GM12878 (cell line): ENCODE results near the gene FAF1. TPM values are rescaled to one million over a fixed set of nuclear protein-coding genes. Genes with fewer than 3 reads are reported as not detected.

Source experiments
- ATF7 ChIP-seq: fragments of 450-650 bp; IDR thresholded peaks from 2 replicates; pipeline ENCODE4 v1.6.1; 2016; ENCODE audit warnings: low read depth, mild to moderate bottlenecking
- BMI1 ChIP-seq: fragments of 450-650 bp; IDR thresholded peaks from 2 replicates; pipeline ENCODE4 v1.6.1; 2016; ENCODE audit warnings: mild to moderate bottlenecking, moderate library complexity, borderline replicate concordance
- CHD1 ChIP-seq: IDR thresholded peaks from 2 replicates; pipeline ENCODE4 v1.6.1; 2012; ENCODE audit warnings: low read depth, low read length, improper control_type of control experiment
- CHD4 ChIP-seq: fragments of 200-600 bp; sonication (generic); IDR thresholded peaks from 2 replicates; pipeline ENCODE4 v1.6.1; 2016; ENCODE audit warnings: mild to moderate bottlenecking
- E2F4 ChIP-seq: IDR thresholded peaks from 2 replicates; pipeline ENCODE4 v1.6.1; 2012; ENCODE audit warnings: low read depth, low read length, improper control_type of control experiment
- E2F8 ChIP-seq: fragments of 450-650 bp; IDR thresholded peaks from 2 replicates; pipeline ENCODE4 v1.6.1; 2018; ENCODE audit warnings: mild to moderate bottlenecking, low read depth, moderate library complexity; ENCODE audit not compliant: partially characterized antibody
- ETV6 ChIP-seq, 2 experiments: fragments of 450-650 bp in 1 of 2; IDR thresholded peaks in 1 of 2; conservative IDR thresholded peaks in 1 of 2; 2 replicates each; pipeline ENCODE4 v1.6.1; 2014; ENCODE audit warnings: antibody characterized with exemption in 1 of 2, borderline replicate concordance in 1 of 2, low read depth in 1 of 2, mild to moderate bottlenecking in 1 of 2, moderate library complexity in 1 of 2
- IRF5 ChIP-seq: fragments of 450-650 bp; IDR thresholded peaks from 2 replicates; pipeline ENCODE4 v1.6.1; 2017; ENCODE audit warnings: borderline replicate concordance
- MEF2A ChIP-seq: IDR thresholded peaks from 2 replicates; pipeline ENCODE4 v1.6.1; 2011; ENCODE audit warnings: low read depth, mild to moderate bottlenecking, low read length, moderate library complexity; ENCODE audit not compliant: insufficient read depth
- MYB ChIP-seq: fragments of 150-350 bp; IDR thresholded peaks from 2 replicates; pipeline ENCODE4 v1.6.1; 2014; ENCODE audit warnings: mild to moderate bottlenecking, low read depth, low read length, borderline replicate concordance
- NBN ChIP-seq: fragments of 450-650 bp; IDR thresholded peaks from 2 replicates; pipeline ENCODE4 v1.6.1; 2016
- NFIC ChIP-seq: IDR thresholded peaks from 2 replicates; pipeline ENCODE4 v1.6.1; 2012; ENCODE audit warnings: low read depth, mild to moderate bottlenecking, inconsistent platforms, low read length, moderate library complexity
- POLR2AphosphoS5 ChIP-seq: IDR thresholded peaks from 2 replicates; pipeline ENCODE4 v1.6.1; 2011; ENCODE audit warnings: mild to moderate bottlenecking, low read length, inconsistent platforms
- RAD51 ChIP-seq: fragments of 450-650 bp; IDR thresholded peaks from 2 replicates; pipeline ENCODE4 v1.6.1; 2016; ENCODE audit warnings: moderate library complexity, mild to moderate bottlenecking, inconsistent platforms
- RCOR1 ChIP-seq: conservative IDR thresholded peaks from 2 replicates; pipeline ENCODE4 v1.6.1; 2012; ENCODE audit warnings: low read depth, low read length, improper control_type of control experiment
- RELA ChIP-seq: fragments of 450-650 bp; IDR thresholded peaks from 2 replicates; pipeline ENCODE4 v1.8.0; 2014; ENCODE audit warnings: borderline replicate concordance; ENCODE audit not compliant: partially characterized antibody
- SKIL ChIP-seq: fragments of 450-650 bp; IDR thresholded peaks from 2 replicates; pipeline ENCODE4 v1.6.1; 2017; ENCODE audit warnings: mild to moderate bottlenecking, low read depth, inconsistent platforms; ENCODE audit not compliant: poor library complexity, severe bottlenecking
- SMAD5 ChIP-seq: IDR thresholded peaks from 2 replicates; pipeline ENCODE4 v1.6.1; 2016; ENCODE audit warnings: antibody characterized with exemption, low read depth
- SREBF1 ChIP-seq: IDR thresholded peaks from 2 replicates; pipeline ENCODE4 v1.6.1; 2012; ENCODE audit warnings: mild to moderate bottlenecking, low read length
- SUZ12 ChIP-seq: fragments of 200-600 bp; sonication (generic); IDR thresholded peaks from one replicate; pipeline ENCODE4 v1.6.1; 2018; ENCODE audit warnings: antibody characterized with exemption, mild to moderate bottlenecking; ENCODE audit not compliant: unreplicated experiment
- TAF1 ChIP-seq: IDR thresholded peaks from 2 replicates; pipeline ENCODE4 v1.6.1; 2011; ENCODE audit warnings: mild to moderate bottlenecking, low read depth, low read length, borderline replicate concordance
- TCF3 ChIP-seq: IDR thresholded peaks from 2 replicates; pipeline ENCODE4 v1.6.1; 2012; ENCODE audit warnings: low read depth, mild to moderate bottlenecking, low read length, borderline replicate concordance; ENCODE audit not compliant: insufficient read depth
- YBX1 ChIP-seq: fragments of 450-650 bp; IDR thresholded peaks from 2 replicates; pipeline ENCODE4 v1.6.1; 2016; ENCODE audit warnings: antibody characterized with exemption
- ZNF24 ChIP-seq: fragments of 450-650 bp; IDR thresholded peaks from 2 replicates; pipeline ENCODE4 v1.6.1; 2017; ENCODE audit warnings: antibody characterized with exemption, mild to moderate bottlenecking
- polyA plus RNA-seq, 11 experiments: library from polyadenylated mRNA; depleted of rRNA in 4 of 11; unstranded in 6 of 11; stranded (reverse) in 5 of 11; fragments of >200 nt; fragmentation: Nextera tagmentation in 4 of 11; fragmentation: Illumina TruSeq in 1 of 11; extraction: Ambion mirVana in 4 of 11; extraction: Trizol in 1 of 11; gene quantifications; 1 replicate in 1 of 11; 2 replicates in 10 of 11; pipeline versions ENCODE4 v1.2.1 to v1.2.3, GENCODE V29; 2011 to 2016; ENCODE audit warnings: inconsistent platforms in 2 of 11, missing spikeins in 2 of 11, low read depth in 1 of 11
- total RNA-seq, 4 experiments: library from RNA; depleted of rRNA in 3 of 4; stranded (reverse); fragments of >200 nt in 3 of 4; fragmentation: Illumina TruSeq in 1 of 4; extraction: Trizol in 1 of 4; gene quantifications; 2 replicates each; pipeline versions ENCODE4 v1.2.1 to v1.2.3, GENCODE V29; 2013 to 2021

The FAF1 gene
- total and polyA plus RNA-seq, 10 of the 15 experiments (the other 5 are each of a cell fraction or from before 2014, with no cell fraction given) = 8.6 to 54.5 (median 23.7) TPM

GRCh38 chr1:50968821-50969610 is 8.9 kb upstream of the FAF1 start (continued):
- TF ChIP-seq SKIL = no peak
- no peak for TF ChIP-seq MEF2A
- peak; percentile 8; the same call in 1 of the 2 replicates for TF ChIP-seq TAF1
- no peak for TF ChIP-seq E2F4
- no peak for TF ChIP-seq RELA
- no peak for TF ChIP-seq CHD4
- TF ChIP-seq ETV6 (conservative IDR thresholded peaks at IDR 0.05 in 1 of 2, IDR thresholded peaks at IDR 0.05 in 1 of 2; ENCODE audit: borderline replicate concordance in 1 of 2, low read depth in 1 of 2) = no peak
- TF ChIP-seq RAD51 = no peak
- TF ChIP-seq POLR2AphosphoS5 = no peak
- no peak for TF ChIP-seq YBX1
- TF ChIP-seq ZNF24 = no peak
- TF ChIP-seq NBN = no peak
- no peak for TF ChIP-seq IRF5
- TF ChIP-seq ATF7 = no peak
- no peak for TF ChIP-seq MYB
- no peak for TF ChIP-seq SMAD5
- TF ChIP-seq SREBF1 = no peak
- TF ChIP-seq TCF3 = 0 out of 2 replicates have a peak, but pooled peaks have one; percentile 11
- no peak for TF ChIP-seq SUZ12
- TF ChIP-seq BMI1 = no peak
- TF ChIP-seq NFIC = no peak
- TF ChIP-seq RCOR1 = no peak
- no peak for TF ChIP-seq CHD1
- TF ChIP-seq E2F8 = no peak
